B cell (primary cell): Measurements from ENCODE around the gene MGST1. TPM values are rescaled to one million over a fixed set of nuclear protein-coding genes. Genes with fewer than 3 reads are reported as not detected.

Experiments used
- ATAC-seq: fragments of 200-7000 bp; cut with Tn5 transposase; one replicate; pipeline ENCODE4 v1.10.0; 2021; ENCODE audit warnings: low read depth, mild to moderate bottlenecking, moderate number of reproducible peaks, moderate library complexity
- CTCF ChIA-PET: fragments of 350-600 bp; sonication (Branson Sonifier 250); formaldehyde crosslinking; loops from one replicate; lab custom pipeline; 2021; ENCODE audit warnings: antibody characterized with exemption, inconsistent platforms; lab: Charles Lee
- POLR2A ChIA-PET: fragments of 350-600 bp; sonication (Branson Sonifier 250); formaldehyde crosslinking; loops from one replicate; lab custom pipeline; 2021; ENCODE audit warnings: antibody characterized with exemption; lab: Charles Lee
- DNase-seq: peaks from one replicate; pipeline ENCODE4 v3.0.0; 2013
- H2AFZ ChIP-seq: 2 replicates; pipeline ENCODE4 v1.6.1; 2012; ENCODE audit warnings: mild to moderate bottlenecking, low read depth, low read length; ENCODE audit not compliant: insufficient read depth, poor library complexity, severe bottlenecking
- H3K27ac ChIP-seq, 2 donors: 1 replicate in 1 of 2; 2 replicates in 1 of 2; pipeline ENCODE4 v1.5.1; 2012 to 2013; ENCODE audit warnings: low read length in 2 of 2, mild to moderate bottlenecking in 2 of 2, moderate library complexity in 1 of 2
- H3K27me3 ChIP-seq, 4 experiments: fragments of 200-600 bp in 1 of 4; sonication (generic) in 1 of 4; replicated peaks in 1 of 4; 1 replicate in 2 of 4; 2 replicates in 2 of 4; pipeline versions ENCODE4 v1.6.1 to v1.7.0; 2013 to 2016; ENCODE audit warnings: low read length in 3 of 4, mild to moderate bottlenecking in 2 of 4, mixed read lengths in 1 of 4, moderate library complexity in 1 of 4; ENCODE audit not compliant: insufficient read depth in 4 of 4, control insufficient read depth in 3 of 4; ENCODE audit errors: control extremely low read depth in 1 of 4
- H3K36me3 ChIP-seq, 2 experiments: replicated peaks in 1 of 2; 1 replicate in 1 of 2; 2 replicates in 1 of 2; pipeline versions ENCODE4 v1.6.1 to v1.7.1; 2013; ENCODE audit warnings: low read length in 1 of 2; ENCODE audit not compliant: insufficient read depth in 2 of 2, control insufficient read depth in 1 of 2; ENCODE audit errors: control extremely low read depth in 1 of 2, extremely low read depth in 1 of 2
- H3K4me1 ChIP-seq, 2 donors: fragments of 200-600 bp in 1 of 2; sonication (generic) in 1 of 2; 1 replicate in 1 of 2; 2 replicates in 1 of 2; pipeline versions ENCODE4 v1.5.1 to v1.6.1; 2013 to 2017; ENCODE audit warnings: low read length in 2 of 2; ENCODE audit not compliant: control insufficient read depth in 2 of 2, insufficient read depth in 2 of 2
- H3K4me2 ChIP-seq: replicated peaks from 2 replicates; pipeline ENCODE3; 2012; ENCODE audit warnings: mild to moderate bottlenecking, low read depth, low read length; ENCODE audit not compliant: poor library complexity, severe bottlenecking
- H3K4me3 ChIP-seq, 5 experiments: fragments of 200-600 bp in 1 of 5; sonication (generic) in 1 of 5; 1 replicate in 3 of 5; 2 replicates in 2 of 5; pipeline versions ENCODE4 v1.5.1 to v1.7.0; 2011 to 2016; ENCODE audit warnings: low read length in 4 of 5, mild to moderate bottlenecking in 4 of 5, low read depth in 2 of 5, control low read depth in 1 of 5, moderate library complexity in 1 of 5; ENCODE audit not compliant: insufficient read depth in 1 of 5; ENCODE audit errors: control extremely low read depth in 1 of 5, extremely low read depth in 1 of 5
- H3K79me2 ChIP-seq: fragments of 200-600 bp; sonication (generic); one replicate; pipeline ENCODE4 v1.6.0; 2016; ENCODE audit warnings: low read length; ENCODE audit not compliant: control insufficient read depth, insufficient read depth
- H3K9ac ChIP-seq: fragments of 200-600 bp; sonication (generic); 2 replicates; pipeline ENCODE4 v1.6.1; 2017; ENCODE audit warnings: mild to moderate bottlenecking, low read length, moderate library complexity
- H3K9me3 ChIP-seq, 3 donors: one replicate each; pipeline versions ENCODE4 v1.6.1 to v1.7.1; 2013; ENCODE audit warnings: low read length in 2 of 3; ENCODE audit not compliant: control insufficient read depth in 2 of 3, insufficient read depth in 1 of 3; ENCODE audit errors: control extremely low read depth in 1 of 3
- H4K20me1 ChIP-seq: 2 replicates; pipeline ENCODE4 v1.6.0; 2012; ENCODE audit warnings: mild to moderate bottlenecking, low read length; ENCODE audit not compliant: insufficient read depth, control insufficient read depth, poor library complexity, severe bottlenecking
- H3K27ac Mint-ChIP-seq: one replicate; pipeline ENCODE4 v1.8.0; 2021; ENCODE audit warnings: mixed read lengths
- H3K27me3 Mint-ChIP-seq: one replicate; pipeline ENCODE4 v1.8.0; 2021; ENCODE audit warnings: mixed read lengths
- H3K4me1 Mint-ChIP-seq: one replicate; pipeline ENCODE4 v1.8.0; 2021; ENCODE audit warnings: mixed read lengths
- H3K4me3 Mint-ChIP-seq: one replicate; pipeline ENCODE4 v1.8.0; 2021; ENCODE audit warnings: mixed read lengths
- H3K9me3 Mint-ChIP-seq: one replicate; pipeline ENCODE4 v1.8.0; 2022; ENCODE audit warnings: mixed read lengths; ENCODE audit not compliant: insufficient read depth
- CTCF ChIP-seq: fragments of 200-600 bp; IDR thresholded peaks from one replicate; pipeline ENCODE4 v1.8.0; 2022; ENCODE audit warnings: antibody characterized with exemption, mild to moderate bottlenecking
- EZH2 ChIP-seq: IDR thresholded peaks from 2 replicates; pipeline ENCODE4 v1.6.1; 2012; ENCODE audit warnings: borderline replicate concordance, low read depth, mild to moderate bottlenecking, moderate library complexity, low read length; ENCODE audit not compliant: insufficient read depth, poor library complexity, severe bottlenecking
- WGBS: methylation state at CpG from one replicate; pipeline ENCODE4 v1.1.5; 2013; ENCODE audit warnings: missing lambda C conversion rate; ENCODE audit not compliant: insufficient coverage; 5-methylcytosine and 5-hydroxymethylcytosine counted together
- intact Hi-C: fragments of 100-400 bp; cut with micrococcal nuclease; formaldehyde crosslinking; loops from one replicate; pipeline ENCODE4 v1.10.0; 2022
- polyA plus RNA-seq: library from polyadenylated mRNA; depleted of rRNA; stranded (reverse); fragments of >200 nt; gene quantifications from 2 replicates; pipeline ENCODE4 v1.2.3, GENCODE V29; 2012
- total RNA-seq, 2 donors: library from RNA; stranded (reverse); fragments of 120-200 nt in 1 of 2; gene quantifications; 1 replicate in 1 of 2; 2 replicates in 1 of 2; pipeline versions ENCODE4 v1.2.3 to v1.2.4, GENCODE V29; 2013 to 2022

Gene MGST1
- total and polyA plus RNA-seq, 2 donors (not counting 1 experiment from before 2014, with no cell fraction given), result 0.25 TPM; not detected in 1

- no CpG with 5 or more reads among the region's 2 CpGs for WGBS
- Histone ChIP-seq H3K79me2 (no peaks in the 10 kb centered on the region), H4K20me1 (no peaks in the 10 kb centered on the region), H3K27ac (no peak overlapping the region), H3K27me3 (no peaks in the 10 kb centered on the region), H3K36me3 (no peaks in the 10 kb centered on the region), H3K4me3 (no peak overlapping the region), H3K4me2 (no peak overlapping the region), H3K9me3 (peaks cover 0 to 3% (median 0%) of the 10 kb centered on the region in 3 donors), H2AFZ (no peak overlapping the region), H3K9ac (no peak overlapping the region), H3K4me1 (no peaks in the 10 kb centered on the region)
- Mint-ChIP-seq H3K9me3 (peaks cover 3% of the 10 kb centered on the region), H3K4me1 (no peaks in the 10 kb centered on the region), H3K27me3 (no peaks in the 10 kb centered on the region), H3K27ac (no peak overlapping the region), H3K4me3 (no peak overlapping the region)
- DNase-seq (no peak), ATAC-seq (no peak)
- no peak for TF ChIP-seq EZH2
- TF ChIP-seq CTCF, result no peak
- intact Hi-C loops, result no loop called here
- CTCF ChIA-PET, result no interaction called here
- POLR2A ChIA-PET, result no interaction called here
Observed at GRCh38 chr12:16303939-16304338, 43.5 kb upstream of the MGST1 start.

DNA sequence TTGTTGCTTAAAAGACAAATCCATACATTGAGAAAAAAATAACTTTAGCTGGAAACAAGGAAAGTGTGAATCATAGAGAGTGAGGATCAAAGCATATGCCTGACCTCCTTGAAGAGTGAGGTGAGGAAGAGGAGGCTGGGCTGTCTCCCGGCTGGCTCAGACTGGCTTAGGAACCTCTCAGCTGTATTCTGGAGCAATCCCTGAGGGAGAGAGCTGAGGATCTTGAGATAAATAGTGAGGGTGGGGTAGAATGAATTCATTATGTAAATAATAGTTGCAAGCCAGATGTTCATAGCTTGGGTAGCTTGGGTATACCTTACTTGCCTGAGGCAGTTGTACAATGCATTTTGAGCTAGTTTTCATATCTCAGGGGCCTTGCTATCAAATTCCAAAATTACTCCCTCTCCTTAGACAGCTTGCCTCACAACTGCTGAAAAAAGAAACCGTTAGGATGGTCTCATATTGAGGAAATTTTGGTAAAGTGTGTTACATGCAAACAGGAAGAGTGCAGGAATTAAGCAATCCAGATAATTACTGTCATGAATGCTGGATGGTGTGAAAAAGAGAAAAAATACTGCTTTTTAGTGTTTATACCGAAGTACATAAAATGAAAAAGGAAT lies 39.5 kb upstream of the MGST1 start:
- ATAC-seq (no peak), DNase-seq (no peak)
- Histone ChIP-seq H3K9me3 (peaks cover 0 to 4% (median 0%) of the 10 kb centered on the region in 3 donors), H3K27me3 (no peaks in the 10 kb centered on the region), H3K36me3 (no peaks in the 10 kb centered on the region), H2AFZ (no peak overlapping the region), H3K79me2 (no peaks in the 10 kb centered on the region), H3K27ac (no peak overlapping the region), H4K20me1 (no peaks in the 10 kb centered on the region), H3K4me2 (no peak overlapping the region), H3K9ac (no peak overlapping the region), H3K4me3 (no peak overlapping the region), H3K4me1 (no peaks in the 10 kb centered on the region)
- H3K4me1 Mint-ChIP-seq, result no peaks in the 10 kb centered on the region
- H3K9me3 Mint-ChIP-seq, result peaks cover 3% of the 10 kb centered on the region
- H3K4me3 Mint-ChIP-seq, result no peak overlapping the region
- ChIA-PET CTCF (no interaction called here), POLR2A (no interaction called here)
- 56% methylated on average over 2 of the region's 3 CpGs for WGBS
- TF ChIP-seq CTCF, result no peak
- no peak for TF ChIP-seq EZH2
- intact Hi-C loops, result no loop called here
- H3K27ac Mint-ChIP-seq, result no peak overlapping the region
- H3K27me3 Mint-ChIP-seq, result no peaks in the 10 kb centered on the region
